K562 (cell line): ENCODE measurements around the gene GFRA1. TPM values are rescaled to one million over a fixed set of nuclear protein-coding genes. Genes with fewer than 3 reads are reported as not detected.

Experiments used
- CBFA2T2 ChIP-seq: fragments of 450-650 bp; conservative IDR thresholded peaks from 2 replicates; pipeline ENCODE4 v1.6.1; 2017; ENCODE audit warnings: mild to moderate bottlenecking
- E2F4 ChIP-seq: sonication (generic); formaldehyde crosslinking; IDR thresholded peaks from 2 replicates; pipeline ENCODE4 v1.8.0; 2022; ENCODE audit warnings: mild to moderate bottlenecking, low read depth, missing genetic modification reagents
- FOSL1 ChIP-seq: fragments of 200-800 bp; sonication (Bioruptor generic); conservative IDR thresholded peaks from 2 replicates; pipeline ENCODE4 v1.6.1; 2016; ENCODE audit warnings: missing genetic modification characterization, missing compliant biosample characterization
- MCM5 ChIP-seq: fragments of 450-650 bp; IDR thresholded peaks from 2 replicates; pipeline ENCODE4 v1.6.1; 2016; ENCODE audit warnings: low read depth
- NFATC3 ChIP-seq: fragments of 450-650 bp; IDR thresholded peaks from 2 replicates; pipeline ENCODE4 v1.6.1; 2017; ENCODE audit warnings: mild to moderate bottlenecking
- REST ChIP-seq, 2 experiments: fragments of 450-650 bp; formaldehyde crosslinking in 1 of 2; IDR thresholded peaks; 2 replicates each; pipeline versions ENCODE4 v1.4.0 to v1.6.1; 2014 to 2020; ENCODE audit warnings: mild to moderate bottlenecking in 2 of 2, borderline replicate concordance in 1 of 2, low read depth in 1 of 2
- ZNF133 ChIP-seq: fragments of 250-450 bp; sonication (Bioruptor Pico); IDR thresholded peaks from 2 replicates; pipeline ENCODE4 v1.4.0; 2020; ENCODE audit warnings: mild to moderate bottlenecking
- ZNF586 ChIP-seq: fragments of 450-650 bp; formaldehyde crosslinking; conservative IDR thresholded peaks from 2 replicates; pipeline ENCODE4 v1.4.0; 2020; ENCODE audit warnings: mild to moderate bottlenecking, moderate library complexity
- ZNF778 ChIP-seq: fragments of 450-650 bp; formaldehyde crosslinking; IDR thresholded peaks from 2 replicates; pipeline ENCODE4 v1.4.0; 2020; ENCODE audit warnings: mild to moderate bottlenecking, moderate library complexity
- polyA plus RNA-seq, 8 experiments: library from polyadenylated mRNA; depleted of rRNA in 4 of 8; stranded (reverse) in 5 of 8; unstranded in 3 of 8; fragments of >200 nt; fragmentation: Nextera tagmentation in 2 of 8; fragmentation: Illumina TruSeq in 1 of 8; extraction: Ambion mirVana in 2 of 8; extraction: Trizol in 1 of 8; gene quantifications; 2 replicates each; pipeline versions ENCODE4 v1.2.1 to v1.2.3, GENCODE V29; 2011 to 2014; ENCODE audit warnings: inconsistent platforms in 1 of 8, missing spikeins in 1 of 8
- total RNA-seq, 7 experiments: library from RNA; depleted of rRNA in 6 of 7; stranded (reverse); fragments of >200 nt in 6 of 7; fragmentation: Illumina TruSeq in 2 of 7; extraction: Trizol in 2 of 7; gene quantifications; 2 replicates each; pipeline versions ENCODE4 v1.2.1 to v1.2.3, GENCODE V29; 2011 to 2021; ENCODE audit warnings: low replicate concordance in 1 of 7
- TF ChIP-seq, protein P1 (sequence below), 2 experiments: fragments of 450-650 bp in 1 of 2; IDR thresholded peaks; 2 replicates each; pipeline ENCODE4 v1.6.1; 2011 to 2017; ENCODE audit warnings: low read depth in 2 of 2, antibody characterized with exemption in 1 of 2, borderline replicate concordance in 1 of 2, low read length in 1 of 2, mild to moderate bottlenecking in 1 of 2, mixed read lengths in 1 of 2; ENCODE audit not compliant: control insufficient read depth in 1 of 2
- TF ChIP-seq, protein P2 (sequence below): fragments of 450-650 bp; formaldehyde crosslinking; IDR thresholded peaks from 2 replicates; pipeline ENCODE4 v1.4.0; 2020; ENCODE audit warnings: mild to moderate bottlenecking
- TF ChIP-seq, protein P3 (sequence below): fragments of 250-450 bp; sonication (Bioruptor Pico); IDR thresholded peaks from 2 replicates; pipeline ENCODE4 v1.5.0; 2020; ENCODE audit warnings: mild to moderate bottlenecking

The GFRA1 gene
- total and polyA plus RNA-seq, 9 of the 15 experiments (the other 6 are each of a cell fraction or from before 2014, with no cell fraction given) = 0.04 TPM; not detected in 8

DNA sequence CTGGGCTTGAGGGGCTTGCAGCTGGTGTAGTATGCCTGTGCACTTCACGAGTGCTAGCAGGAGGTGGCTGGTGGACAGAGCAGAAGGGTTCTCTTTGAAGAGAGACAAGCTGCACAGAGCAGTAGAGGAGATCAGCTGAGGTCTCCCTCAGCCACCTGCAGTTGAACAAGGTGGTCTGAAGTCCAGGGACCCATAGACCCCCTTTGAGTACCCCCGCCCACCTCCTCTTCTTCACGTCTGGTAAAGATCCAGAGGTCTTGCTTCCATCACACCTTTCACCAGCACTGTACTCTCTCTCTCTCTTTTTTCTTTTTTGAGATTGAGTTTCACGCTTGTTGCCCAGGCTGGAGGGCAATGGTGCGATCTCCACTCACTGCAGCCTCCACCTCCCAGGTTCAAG lies 157.2 kb downstream of the GFRA1 start (continued):
- TF ChIP-seq, protein P1, sequence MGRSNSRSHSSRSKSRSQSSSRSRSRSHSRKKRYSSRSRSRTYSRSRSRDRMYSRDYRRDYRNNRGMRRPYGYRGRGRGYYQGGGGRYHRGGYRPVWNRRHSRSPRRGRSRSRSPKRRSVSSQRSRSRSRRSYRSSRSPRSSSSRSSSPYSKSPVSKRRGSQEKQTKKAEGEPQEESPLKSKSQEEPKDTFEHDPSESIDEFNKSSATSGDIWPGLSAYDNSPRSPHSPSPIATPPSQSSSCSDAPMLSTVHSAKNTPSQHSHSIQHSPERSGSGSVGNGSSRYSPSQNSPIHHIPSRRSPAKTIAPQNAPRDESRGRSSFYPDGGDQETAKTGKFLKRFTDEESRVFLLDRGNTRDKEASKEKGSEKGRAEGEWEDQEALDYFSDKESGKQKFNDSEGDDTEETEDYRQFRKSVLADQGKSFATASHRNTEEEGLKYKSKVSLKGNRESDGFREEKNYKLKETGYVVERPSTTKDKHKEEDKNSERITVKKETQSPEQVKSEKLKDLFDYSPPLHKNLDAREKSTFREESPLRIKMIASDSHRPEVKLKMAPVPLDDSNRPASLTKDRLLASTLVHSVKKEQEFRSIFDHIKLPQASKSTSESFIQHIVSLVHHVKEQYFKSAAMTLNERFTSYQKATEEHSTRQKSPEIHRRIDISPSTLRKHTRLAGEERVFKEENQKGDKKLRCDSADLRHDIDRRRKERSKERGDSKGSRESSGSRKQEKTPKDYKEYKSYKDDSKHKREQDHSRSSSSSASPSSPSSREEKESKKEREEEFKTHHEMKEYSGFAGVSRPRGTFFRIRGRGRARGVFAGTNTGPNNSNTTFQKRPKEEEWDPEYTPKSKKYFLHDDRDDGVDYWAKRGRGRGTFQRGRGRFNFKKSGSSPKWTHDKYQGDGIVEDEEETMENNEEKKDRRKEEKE (IDR thresholded peaks at IDR 0.05; ENCODE audit: borderline replicate concordance in 1 of 2, control insufficient read depth in 1 of 2, low read depth in 2 of 2, low read length in 1 of 2) = no peak
- TF ChIP-seq CBFA2T2 (no peak), ZNF133 (CRISPR knock-in tag) (no peak), ZNF586 (CRISPR knock-in tag) (no peak), FOSL1 (no peak), E2F4 (CRISPR knock-in tag) (no peak), NFATC3 (no peak), REST (IDR thresholded peaks at IDR 0.05; ENCODE audit: borderline replicate concordance) (no peak), REST (CRISPR knock-in tag; IDR thresholded peaks at IDR 0.05; ENCODE audit: low read depth) (no peak), ZNF778 (CRISPR knock-in tag) (no peak), MCM5 (no peak)
- TF ChIP-seq, protein P2, sequence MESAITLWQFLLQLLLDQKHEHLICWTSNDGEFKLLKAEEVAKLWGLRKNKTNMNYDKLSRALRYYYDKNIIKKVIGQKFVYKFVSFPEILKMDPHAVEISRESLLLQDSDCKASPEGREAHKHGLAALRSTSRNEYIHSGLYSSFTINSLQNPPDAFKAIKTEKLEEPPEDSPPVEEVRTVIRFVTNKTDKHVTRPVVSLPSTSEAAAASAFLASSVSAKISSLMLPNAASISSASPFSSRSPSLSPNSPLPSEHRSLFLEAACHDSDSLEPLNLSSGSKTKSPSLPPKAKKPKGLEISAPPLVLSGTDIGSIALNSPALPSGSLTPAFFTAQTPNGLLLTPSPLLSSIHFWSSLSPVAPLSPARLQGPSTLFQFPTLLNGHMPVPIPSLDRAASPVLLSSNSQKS (CRISPR knock-in tag) = no peak
- TF ChIP-seq, protein P3, sequence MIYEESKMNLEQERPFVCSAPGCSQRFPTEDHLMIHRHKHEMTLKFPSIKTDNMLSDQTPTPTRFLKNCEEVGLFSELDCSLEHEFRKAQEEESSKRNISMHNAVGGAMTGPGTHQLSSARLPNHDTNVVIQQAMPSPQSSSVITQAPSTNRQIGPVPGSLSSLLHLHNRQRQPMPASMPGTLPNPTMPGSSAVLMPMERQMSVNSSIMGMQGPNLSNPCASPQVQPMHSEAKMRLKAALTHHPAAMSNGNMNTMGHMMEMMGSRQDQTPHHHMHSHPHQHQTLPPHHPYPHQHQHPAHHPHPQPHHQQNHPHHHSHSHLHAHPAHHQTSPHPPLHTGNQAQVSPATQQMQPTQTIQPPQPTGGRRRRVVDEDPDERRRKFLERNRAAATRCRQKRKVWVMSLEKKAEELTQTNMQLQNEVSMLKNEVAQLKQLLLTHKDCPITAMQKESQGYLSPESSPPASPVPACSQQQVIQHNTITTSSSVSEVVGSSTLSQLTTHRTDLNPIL (CRISPR knock-in tag) = no peak
